Vagina (tissue), 2 donors: ENCODE measurements around the gene OR1C1.

Experiments used
- CTCF ChIP-seq, 3 experiments: fragments of 450-650 bp in 2 of 3; fragments of 200-600 bp in 1 of 3; sonication (generic) in 1 of 3; IDR thresholded peaks; one replicate each; pipeline ENCODE4 v1.5.1; 2017 to 2019; ENCODE audit warnings: antibody characterized with exemption in 3 of 3, mild to moderate bottlenecking in 2 of 3, moderate library complexity in 2 of 3
- POLR2A ChIP-seq, 2 donors: fragments of 450-650 bp; IDR thresholded peaks; one replicate each; pipeline ENCODE4 v1.6.1; 2017; ENCODE audit warnings: antibody characterized with exemption in 2 of 2, mild to moderate bottlenecking in 2 of 2, moderate library complexity in 2 of 2
- POLR2AphosphoS5 ChIP-seq, 2 donors: sonication (generic); formaldehyde crosslinking; IDR thresholded peaks; one replicate each; pipeline ENCODE4 v1.9.0; 2017; ENCODE audit warnings: antibody characterized with exemption in 2 of 2, mild to moderate bottlenecking in 2 of 2, low read depth in 1 of 2; ENCODE audit not compliant: insufficient read depth in 1 of 2

GRCh38 chr1:247748041-247748440 lies 12.3 kb downstream of the OR1C1 start, which contains the start of gene OR14A2:
- TF ChIP-seq CTCF (IDR thresholded peaks at IDR 0.05) (no peak), POLR2AphosphoS5 (IDR thresholded peaks at IDR 0.05; ENCODE audit: insufficient read depth in 1 of 2, low read depth in 1 of 2) (no peak), POLR2A (IDR thresholded peaks at IDR 0.05) (no peak)
